GM19043 (cell line): Measurements from ENCODE around the gene MAGI3.

ENCODE experiments used
- ATAC-seq: cut with Tn5 transposase; IDR thresholded peaks from one replicate; pipeline ENCODE4 v1.9.1; 2021; ENCODE audit warnings: low read depth; ENCODE audit not compliant: unreplicated experiment

MAGI3 gene

DNA sequence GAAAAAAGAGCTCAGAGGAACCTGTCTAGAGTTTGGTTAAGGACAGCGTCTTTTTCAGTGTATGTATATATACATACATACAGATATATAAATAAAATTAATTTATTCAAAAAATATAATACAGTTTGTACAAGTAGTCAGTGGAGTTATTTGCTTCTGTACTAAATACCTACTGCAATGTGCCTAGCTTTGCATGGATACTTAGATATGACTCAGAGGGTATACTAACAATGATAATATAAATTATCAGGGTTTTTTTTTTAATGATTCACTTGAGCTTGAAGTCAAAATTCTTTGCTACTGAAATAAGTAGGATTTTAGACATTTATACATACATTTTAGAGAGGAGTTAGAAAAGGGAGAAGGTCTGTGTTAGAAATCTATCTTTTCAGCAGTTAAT lies 251.1 kb downstream of the MAGI3 start:
- no peak for ATAC-seq

- ATAC-seq: no peak
Measured at GRCh38 chr1:113647164-113647563, 256.8 kb downstream of the MAGI3 start.

DNA sequence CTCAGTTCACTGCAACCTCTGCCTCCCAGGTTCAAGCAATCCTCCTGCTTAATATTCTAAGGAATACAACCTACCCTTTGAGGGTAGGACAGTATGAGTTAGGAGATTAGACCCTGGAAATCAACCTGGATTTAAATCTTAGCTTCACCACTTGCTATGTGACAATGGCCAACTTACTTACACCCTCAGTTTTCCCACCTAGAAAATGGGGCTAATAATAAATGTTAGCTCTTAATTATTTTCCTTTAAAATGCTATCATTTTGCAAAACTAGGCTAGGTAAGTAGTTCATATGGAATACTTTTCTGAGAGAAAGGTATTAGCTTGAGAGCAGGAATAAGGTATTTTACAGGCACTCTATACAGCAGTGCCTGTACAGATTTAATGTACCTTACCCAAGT lies 258.2 kb downstream of the MAGI3 start:
- no peak for ATAC-seq

DNA sequence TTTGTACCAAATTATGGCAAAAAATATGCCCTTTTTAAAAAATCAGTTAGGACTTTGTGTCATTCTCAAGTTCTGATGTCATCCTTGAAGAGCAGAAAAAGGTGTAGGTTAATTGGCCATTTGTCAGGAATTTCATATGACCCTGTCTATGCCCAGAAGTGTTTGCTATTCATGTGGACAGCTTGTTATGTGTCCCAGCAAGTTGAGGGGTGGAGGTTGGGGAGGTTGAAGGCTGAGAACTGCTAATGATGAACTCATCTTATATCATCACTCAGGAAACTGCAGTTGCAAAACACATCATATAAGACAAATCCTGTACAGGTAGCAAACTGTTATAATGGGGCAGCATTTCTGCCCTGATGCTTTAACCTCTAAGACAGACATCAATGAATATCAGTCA lies 262.5 kb downstream of the MAGI3 start:
- ATAC-seq: no peak

DNA sequence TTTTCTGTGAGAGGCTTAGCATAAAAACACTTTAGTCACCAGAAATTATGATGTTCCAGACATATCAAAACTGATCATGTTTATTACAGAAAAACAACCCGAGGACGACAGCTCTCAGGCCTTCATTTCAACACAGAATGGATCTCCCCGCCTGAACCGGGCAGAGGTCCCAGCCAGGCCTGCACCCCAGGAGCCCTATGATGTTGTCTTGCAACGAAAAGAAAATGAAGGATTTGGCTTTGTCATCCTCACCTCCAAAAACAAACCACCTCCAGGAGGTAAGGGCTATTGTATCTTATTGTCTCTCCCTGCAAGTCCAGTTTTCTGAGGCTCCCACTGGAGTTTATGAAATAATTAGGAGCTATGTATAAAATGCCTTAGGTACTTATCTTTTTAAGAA lies 263.4 kb downstream of the MAGI3 start:
- ATAC-seq: no peak

GRCh38 chr1:113654883-113655282 lies 264.6 kb downstream of the MAGI3 start:
- no peak for ATAC-seq

DNA sequence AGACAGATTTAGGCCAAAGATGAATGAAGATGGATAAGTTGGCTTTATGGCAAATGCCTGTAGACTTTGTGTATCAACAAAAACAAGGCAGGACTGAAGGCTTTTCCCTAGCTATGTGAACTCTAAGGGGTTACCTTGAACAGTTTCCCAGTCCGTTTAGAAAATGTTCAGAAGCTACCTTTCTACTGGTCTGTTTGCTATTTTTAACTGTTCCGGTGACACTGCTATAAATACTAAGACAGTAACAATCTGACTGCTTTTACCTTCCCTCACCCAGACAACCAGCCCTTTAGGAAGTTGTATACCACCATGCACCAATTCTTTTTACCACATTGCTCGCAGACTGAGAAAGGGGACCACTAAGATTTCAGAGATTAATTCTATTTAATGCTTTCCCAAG lies 266.8 kb downstream of the MAGI3 start:
- ATAC-seq: no peak

DNA sequence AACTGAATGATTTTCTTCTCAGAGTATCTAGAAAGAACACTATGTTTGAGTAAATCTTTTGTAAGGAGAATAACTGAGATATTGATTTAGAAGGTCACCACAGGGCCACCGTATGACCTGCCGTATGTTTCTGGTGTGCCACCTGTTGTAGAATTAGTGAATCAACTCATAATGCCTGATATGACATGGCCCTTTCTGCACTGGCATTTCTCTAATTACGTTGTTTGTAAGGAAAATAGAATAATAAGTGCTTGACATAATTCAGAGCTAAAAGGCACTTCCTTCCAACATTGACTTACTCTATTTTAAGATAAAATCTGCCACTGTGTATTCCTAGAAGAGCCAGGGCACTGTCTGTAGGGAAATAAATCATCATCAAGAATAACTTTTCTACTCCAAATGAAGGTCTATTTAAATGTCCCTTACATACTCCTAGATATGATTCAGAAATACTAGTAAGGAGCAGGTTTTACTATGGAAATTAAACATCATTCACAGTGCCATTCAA lies 267.3 kb downstream of the MAGI3 start:
- no peak for ATAC-seq

GRCh38 chr1:113659035-113659434 lies 268.7 kb downstream of the MAGI3 start:
- no peak for ATAC-seq

DNA sequence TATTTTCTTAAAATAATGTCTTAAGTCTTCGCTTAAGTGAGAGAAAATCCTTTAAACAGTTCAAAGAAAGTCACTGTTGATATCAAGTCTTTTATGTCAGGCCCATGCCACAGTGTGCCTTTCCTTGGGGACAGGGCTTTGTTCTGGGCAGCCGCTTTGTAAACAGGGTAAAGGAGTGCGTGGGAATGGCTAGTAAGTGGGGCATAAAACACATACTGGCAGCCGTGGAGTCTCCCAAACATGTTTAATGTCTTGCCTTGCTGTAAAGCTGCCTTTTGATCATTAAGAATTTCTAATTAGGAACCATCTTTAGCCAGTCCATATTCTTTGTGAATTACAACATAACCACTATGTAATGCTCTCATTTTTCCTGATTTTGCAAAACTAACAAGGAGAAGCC lies 269.2 kb downstream of the MAGI3 start:
- ATAC-seq: no peak

- ATAC-seq: no peak
Measured at GRCh38 chr1:113660088-113660487, 269.8 kb downstream of the MAGI3 start.

- ATAC-seq: no peak
Measured at GRCh38 chr1:113662101-113662500, 271.8 kb downstream of the MAGI3 start.

DNA sequence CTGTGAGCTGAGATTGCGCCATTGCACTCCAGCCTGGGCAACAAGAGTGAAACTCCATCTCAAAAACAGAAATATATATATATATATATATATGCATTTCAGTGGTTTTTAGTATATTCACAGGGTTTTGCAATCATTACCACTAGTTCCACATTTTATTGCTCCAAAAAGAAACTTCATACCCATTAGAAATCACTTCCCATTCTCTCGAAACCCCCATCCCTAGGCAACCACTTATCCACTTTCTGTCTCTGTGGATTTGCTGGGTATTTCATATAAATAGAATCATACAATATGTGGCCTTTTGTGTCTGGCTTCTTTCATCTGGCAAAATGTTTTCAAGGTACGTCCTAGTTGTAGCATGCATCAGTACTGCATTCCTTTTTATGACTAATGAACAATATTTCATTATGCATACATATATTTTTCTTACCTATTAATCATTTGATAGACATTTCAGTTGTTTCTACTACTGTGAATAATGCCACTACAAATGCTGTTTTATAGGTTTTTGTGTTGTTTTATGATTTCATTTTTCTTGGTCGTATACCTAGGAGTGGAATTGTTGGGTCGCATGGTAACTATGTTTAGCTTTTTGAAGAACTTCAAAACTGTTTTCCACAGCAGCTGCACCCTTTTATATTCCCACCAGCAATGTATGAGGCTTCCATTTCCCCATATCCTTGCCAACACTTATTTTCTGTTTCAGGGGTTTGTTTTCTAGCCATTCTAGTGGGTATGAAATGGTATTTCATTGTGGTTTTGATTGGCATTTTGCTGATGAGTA lies 273.0 kb downstream of the MAGI3 start:
- ATAC-seq: no peak

- ATAC-seq: no peak
Measured at GRCh38 chr1:113665071-113665470, 274.8 kb downstream of the MAGI3 start.

GRCh38 chr1:113666126-113666525 lies 275.8 kb downstream of the MAGI3 start:
- no peak for ATAC-seq

- ATAC-seq: no peak
Measured at GRCh38 chr1:113669988-113670387, 279.7 kb downstream of the MAGI3 start.

DNA sequence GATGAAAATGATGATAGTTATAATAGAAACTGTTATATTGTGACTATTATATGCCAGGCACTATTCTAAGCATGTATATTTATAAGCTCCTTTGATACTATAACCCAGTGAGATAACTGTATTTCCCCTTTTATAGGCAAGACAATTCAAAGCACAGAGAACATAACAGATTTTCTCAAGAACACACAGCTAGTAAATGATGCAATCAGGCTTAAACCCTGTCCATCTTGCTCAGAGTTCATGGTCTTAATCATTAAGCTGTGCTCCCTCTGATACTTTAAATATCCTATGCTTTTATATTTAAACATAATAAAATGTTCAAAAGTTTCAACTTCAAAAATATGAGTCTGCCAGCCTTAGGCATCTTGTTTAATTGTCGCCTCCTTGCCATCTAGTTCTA lies 280.3 kb downstream of the MAGI3 start:
- ATAC-seq: no peak

DNA sequence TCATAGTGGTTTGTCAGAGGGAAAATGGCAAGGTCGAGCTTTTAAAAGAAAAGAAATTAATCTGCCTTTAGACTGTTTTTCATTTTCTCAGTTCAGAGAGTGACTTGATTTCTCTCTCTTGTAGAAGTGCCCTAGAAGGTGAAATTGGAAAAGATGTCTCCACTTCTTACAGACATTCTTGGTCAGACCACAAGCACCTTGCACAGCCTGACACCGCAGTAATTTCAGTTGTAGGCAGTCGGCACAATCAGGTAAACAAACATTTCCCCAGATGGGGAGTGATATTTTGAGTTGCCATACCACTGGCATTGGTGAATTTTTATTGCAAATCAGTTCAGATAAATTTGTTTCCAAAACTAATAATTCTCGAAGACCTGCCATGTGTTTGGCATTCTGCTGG lies 282.2 kb downstream of the MAGI3 start:
- ATAC-seq: no peak

- ATAC-seq: no peak
Measured at GRCh38 chr1:113674591-113674990, 284.3 kb downstream of the MAGI3 start.

- no peak for ATAC-seq
Measured at GRCh38 chr1:113675302-113675701, 285.0 kb downstream of the MAGI3 start.

DNA sequence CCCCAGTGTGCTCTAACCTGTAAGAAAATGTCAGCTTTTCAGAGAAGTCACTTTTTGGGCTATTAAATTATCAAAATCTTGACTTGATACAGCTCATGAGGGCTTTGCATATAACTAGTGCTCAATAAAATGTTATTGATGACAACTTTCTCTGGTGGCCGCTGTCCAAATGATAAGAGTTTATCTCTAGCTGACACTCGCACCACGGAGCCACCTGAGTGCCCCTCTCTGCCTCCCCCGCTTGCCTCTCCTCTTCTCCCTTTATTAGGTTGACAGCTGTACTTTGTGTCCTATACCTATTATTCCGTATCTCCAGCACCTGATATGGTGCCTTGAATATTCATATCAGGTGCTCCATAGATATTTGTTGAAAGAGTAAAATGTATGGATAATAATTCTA lies 286.2 kb downstream of the MAGI3 start:
- no peak for ATAC-seq

DNA sequence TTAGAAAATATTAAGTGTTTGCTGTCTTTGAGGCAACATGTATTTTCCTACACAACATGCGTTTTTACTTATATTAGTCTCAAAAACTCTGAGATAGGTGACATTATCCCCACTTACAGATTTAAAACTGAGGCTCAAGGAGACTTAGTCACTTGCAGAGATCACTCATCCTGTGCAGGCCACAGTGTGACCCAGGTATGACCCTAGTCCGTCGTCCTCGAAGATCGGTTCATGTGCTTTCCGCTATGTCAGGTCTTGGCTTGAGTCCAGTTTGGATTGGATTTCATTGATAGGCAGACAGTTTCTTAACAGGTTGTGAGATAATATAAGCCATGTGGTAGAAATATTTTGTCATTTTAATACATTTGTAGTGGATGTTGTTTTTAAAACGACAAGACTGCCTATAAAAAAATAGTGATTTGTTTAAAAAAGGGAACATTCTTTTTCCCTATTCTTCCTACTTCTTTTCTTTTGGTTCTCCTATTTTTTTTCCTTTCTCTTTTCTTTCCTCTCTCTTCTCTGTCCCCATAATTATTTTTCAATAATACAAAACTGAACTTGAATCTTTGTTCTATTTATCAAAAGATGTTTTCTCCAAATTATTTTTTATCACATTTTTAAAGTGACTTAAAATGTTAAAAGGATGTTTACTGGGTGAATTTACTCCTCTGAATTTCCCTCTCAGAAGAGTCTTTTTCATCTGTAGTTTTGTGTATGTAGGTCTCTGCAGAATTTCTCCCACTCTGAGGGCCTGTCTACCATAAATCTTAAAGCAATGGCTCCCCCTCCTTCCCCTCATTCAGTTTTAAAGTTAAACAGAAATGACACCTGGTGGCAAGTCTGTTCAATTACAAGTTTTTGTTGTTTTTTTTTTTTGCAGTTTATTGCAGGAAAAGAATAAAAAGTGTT lies 287.2 kb downstream of the MAGI3 start:
- no peak for ATAC-seq
